ENCODE results near the gene RPGRIP1L.

The RPGRIP1L gene

DNA sequence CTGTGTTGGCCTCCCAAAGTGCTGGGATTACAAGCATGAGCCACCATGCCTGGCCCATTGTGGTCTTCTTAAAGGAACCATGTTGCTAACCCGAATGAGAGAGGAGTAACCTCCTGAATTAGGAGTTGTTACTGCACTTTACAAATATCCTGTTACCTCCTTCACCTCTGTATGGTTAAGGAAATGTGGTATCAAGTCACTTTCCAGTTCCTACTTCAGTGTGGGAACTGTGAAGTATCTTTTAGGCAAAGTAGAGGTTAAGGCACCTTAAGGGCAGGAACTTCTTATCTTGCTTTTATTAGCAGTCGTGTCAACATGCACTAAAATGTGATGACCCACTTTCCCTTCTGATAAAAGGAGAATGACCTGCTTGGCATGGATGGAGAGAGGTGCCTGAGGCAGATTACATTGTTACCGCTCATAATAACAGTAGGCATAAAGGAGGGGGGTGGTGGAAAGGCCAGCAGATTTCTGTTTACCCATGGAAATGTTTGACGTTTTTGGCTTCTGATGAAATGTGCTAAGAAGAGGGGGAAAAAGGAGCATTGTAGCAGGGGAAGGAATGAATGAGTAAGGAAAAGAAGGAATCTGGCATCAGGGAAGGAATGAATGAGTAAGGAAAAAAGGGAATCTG is 28.8 kb upstream of the RPGRIP1L start:
- TF ChIP-seq, protein P1, sequence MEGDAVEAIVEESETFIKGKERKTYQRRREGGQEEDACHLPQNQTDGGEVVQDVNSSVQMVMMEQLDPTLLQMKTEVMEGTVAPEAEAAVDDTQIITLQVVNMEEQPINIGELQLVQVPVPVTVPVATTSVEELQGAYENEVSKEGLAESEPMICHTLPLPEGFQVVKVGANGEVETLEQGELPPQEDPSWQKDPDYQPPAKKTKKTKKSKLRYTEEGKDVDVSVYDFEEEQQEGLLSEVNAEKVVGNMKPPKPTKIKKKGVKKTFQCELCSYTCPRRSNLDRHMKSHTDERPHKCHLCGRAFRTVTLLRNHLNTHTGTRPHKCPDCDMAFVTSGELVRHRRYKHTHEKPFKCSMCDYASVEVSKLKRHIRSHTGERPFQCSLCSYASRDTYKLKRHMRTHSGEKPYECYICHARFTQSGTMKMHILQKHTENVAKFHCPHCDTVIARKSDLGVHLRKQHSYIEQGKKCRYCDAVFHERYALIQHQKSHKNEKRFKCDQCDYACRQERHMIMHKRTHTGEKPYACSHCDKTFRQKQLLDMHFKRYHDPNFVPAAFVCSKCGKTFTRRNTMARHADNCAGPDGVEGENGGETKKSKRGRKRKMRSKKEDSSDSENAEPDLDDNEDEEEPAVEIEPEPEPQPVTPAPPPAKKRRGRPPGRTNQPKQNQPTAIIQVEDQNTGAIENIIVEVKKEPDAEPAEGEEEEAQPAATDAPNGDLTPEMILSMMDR (conservative IDR thresholded peaks at IDR 0.05; ENCODE audit: control insufficient read depth, insufficient read depth, low read depth, low read length), result no peak
- no peak for DNase-seq (ENCODE audit: low read depth)
- H3K4me3 ChIP-seq (ENCODE audit: control insufficient read depth, low read depth, low read length), result no peak overlapping the region

DNA sequence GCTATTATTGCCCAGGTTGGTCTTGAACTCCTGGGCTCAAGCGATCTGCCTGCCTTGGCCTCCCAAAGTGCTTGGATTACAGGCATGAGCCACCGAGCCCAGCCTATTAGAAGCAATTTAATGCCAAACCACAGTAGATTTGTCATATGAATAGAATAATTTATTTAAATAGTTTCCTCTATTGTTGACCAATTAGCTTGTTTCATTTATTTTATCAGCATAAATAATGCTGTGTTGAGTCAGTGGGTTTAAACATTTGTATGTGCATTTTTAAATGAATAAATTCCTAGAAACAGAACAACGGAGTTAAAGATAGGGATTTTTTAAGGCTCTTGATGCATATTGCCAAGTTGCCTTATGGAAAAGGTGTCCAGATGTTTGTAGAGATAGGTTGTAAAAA is 27.0 kb upstream of the RPGRIP1L start:
- TF ChIP-seq, protein P1 (conservative IDR thresholded peaks at IDR 0.05; ENCODE audit: control insufficient read depth, insufficient read depth, low read depth, low read length), result no peak
- H3K4me3 ChIP-seq (ENCODE audit: control insufficient read depth, low read depth, low read length), result no peak overlapping the region
- no peak for DNase-seq (ENCODE audit: low read depth)

DNA sequence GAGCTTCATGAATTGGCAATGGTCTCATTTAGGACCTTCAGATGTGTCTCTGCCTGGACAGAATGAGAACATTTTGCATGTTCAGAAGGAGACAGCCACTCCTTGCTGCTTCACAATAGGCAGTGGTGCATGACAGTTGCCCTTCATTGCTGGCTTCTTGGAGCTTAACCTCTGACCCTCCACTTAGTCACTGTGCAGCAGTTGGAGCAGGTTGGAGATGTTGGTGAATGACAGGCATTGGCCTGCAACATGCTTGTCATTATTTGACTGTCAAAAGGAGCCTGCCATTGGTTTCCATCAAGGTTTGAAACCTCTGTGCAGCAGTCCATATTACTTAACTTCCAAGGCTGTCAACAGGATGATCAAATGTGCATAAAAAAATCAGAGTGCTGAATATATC is 23.0 kb upstream of the RPGRIP1L start:
- DNase-seq (ENCODE audit: low read depth), result peak; percentile 31
- TF ChIP-seq, protein P1 (conservative IDR thresholded peaks at IDR 0.05; ENCODE audit: control insufficient read depth, insufficient read depth, low read depth, low read length), result no peak
- no peak overlapping the region for H3K4me3 ChIP-seq (ENCODE audit: control insufficient read depth, low read depth, low read length)

DNA sequence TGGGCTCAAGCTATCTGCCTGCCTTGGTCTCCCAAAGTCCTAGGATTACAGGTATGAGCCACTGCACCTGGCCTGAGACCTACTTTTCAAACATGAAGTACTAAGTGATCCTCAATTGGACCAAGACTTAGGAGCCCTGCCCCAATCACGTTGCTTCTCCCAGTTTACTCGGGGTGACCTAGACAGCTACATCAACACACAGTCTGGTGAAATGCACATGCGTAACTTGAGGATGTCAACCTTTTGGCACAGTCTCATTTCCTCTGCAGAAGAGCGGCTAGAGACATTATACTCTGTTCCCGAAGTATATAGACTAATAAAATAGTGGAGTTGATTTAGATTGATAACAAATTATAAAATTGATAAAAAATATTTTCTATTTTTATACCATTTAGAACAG is 17.4 kb upstream of the RPGRIP1L start:
- TF ChIP-seq, protein P1 (conservative IDR thresholded peaks at IDR 0.05; ENCODE audit: control insufficient read depth, insufficient read depth, low read depth, low read length), result no peak
- H3K4me3 ChIP-seq (ENCODE audit: control insufficient read depth, low read depth, low read length), result no peak overlapping the region
- no peak for DNase-seq (ENCODE audit: low read depth)

DNA sequence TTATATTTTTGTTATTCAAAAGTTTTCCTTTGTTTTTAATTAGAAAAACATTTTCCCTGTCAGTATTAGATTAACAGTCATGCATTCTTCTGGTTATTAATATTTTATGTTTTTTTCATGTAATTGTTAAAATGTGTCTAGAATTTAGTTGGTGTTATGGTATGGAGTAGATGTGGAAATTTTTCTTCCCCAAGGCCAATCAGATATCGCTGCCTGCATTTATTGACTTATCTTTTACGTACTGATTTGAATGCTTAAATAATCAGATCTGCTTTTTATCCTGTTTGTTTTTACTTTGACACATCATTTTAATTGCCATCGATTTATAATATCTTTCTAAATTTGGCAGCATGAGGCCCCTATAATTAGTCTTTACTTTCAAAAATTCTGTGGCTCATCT is 13.9 kb upstream of the RPGRIP1L start:
- no peak overlapping the region for H3K4me3 ChIP-seq (ENCODE audit: control insufficient read depth, low read depth, low read length)

DNA sequence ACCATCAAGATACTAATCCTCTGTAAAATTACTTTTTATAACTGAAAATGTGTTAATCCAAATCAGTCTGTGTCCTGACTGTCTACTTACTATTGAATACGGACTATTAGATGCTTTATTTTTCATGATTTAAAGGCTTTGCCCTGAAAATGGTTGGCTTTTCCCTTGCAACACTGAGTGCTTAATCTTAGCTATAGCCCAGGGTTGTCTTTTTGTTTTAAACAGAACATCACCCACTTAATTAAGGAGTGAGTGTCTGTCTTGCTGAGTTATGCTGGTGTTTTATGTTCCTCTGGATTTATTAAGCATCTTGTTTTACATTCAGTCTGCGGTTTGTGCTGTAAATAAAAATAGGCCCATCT is 11.3 kb upstream of the RPGRIP1L start:
- TF ChIP-seq, protein P1 (conservative IDR thresholded peaks at IDR 0.05; ENCODE audit: control insufficient read depth, insufficient read depth, low read depth, low read length), result no peak
- no peak for DNase-seq (ENCODE audit: low read depth)
- H3K4me3 ChIP-seq (ENCODE audit: control insufficient read depth, low read depth, low read length), result no peak overlapping the region

More for the DNA sequence above, 13.9 kb upstream of the RPGRIP1L start:
- no peak for DNase-seq (ENCODE audit: low read depth)
- TF ChIP-seq, protein P1 (conservative IDR thresholded peaks at IDR 0.05; ENCODE audit: control insufficient read depth, insufficient read depth, low read depth, low read length), result no peak

Measured in fibroblast of mammary gland (primary cell).